Stimulated activated CD8-positive, alpha-beta memory T cell treated with anti-CD3 and anti-CD28 coated beads, Interleukin-15, amount 100 ng/mL, for 24 hours (primary cell): Measurements from ENCODE around the gene FOXK1.
"Not testable (repeated sequence)": the region's sequence is repeated elsewhere in the genome, so short reads cannot be mapped to it uniquely, and the experiment has no call there.

Experiments used
- DNase-seq: peaks from one replicate; pipeline ENCODE4 v3.0.0-alpha.2; 2020; ENCODE audit warnings: low read depth

FOXK1 gene

GRCh38 chr7:4800926-4801838 is 119.1 kb downstream of the FOXK1 start:
- no peak for DNase-seq

GRCh38 chr7:4801839-4802231 is 119.7 kb downstream of the FOXK1 start:
- DNase-seq: no peak

- not testable (repeated sequence) for DNase-seq
These were observed 120.5 kb downstream of the FOXK1 start for GRCh38 chr7:4802577-4802976.

GRCh38 chr7:4803397-4804241 is 121.5 kb downstream of the FOXK1 start:
- no peak for DNase-seq

DNA sequence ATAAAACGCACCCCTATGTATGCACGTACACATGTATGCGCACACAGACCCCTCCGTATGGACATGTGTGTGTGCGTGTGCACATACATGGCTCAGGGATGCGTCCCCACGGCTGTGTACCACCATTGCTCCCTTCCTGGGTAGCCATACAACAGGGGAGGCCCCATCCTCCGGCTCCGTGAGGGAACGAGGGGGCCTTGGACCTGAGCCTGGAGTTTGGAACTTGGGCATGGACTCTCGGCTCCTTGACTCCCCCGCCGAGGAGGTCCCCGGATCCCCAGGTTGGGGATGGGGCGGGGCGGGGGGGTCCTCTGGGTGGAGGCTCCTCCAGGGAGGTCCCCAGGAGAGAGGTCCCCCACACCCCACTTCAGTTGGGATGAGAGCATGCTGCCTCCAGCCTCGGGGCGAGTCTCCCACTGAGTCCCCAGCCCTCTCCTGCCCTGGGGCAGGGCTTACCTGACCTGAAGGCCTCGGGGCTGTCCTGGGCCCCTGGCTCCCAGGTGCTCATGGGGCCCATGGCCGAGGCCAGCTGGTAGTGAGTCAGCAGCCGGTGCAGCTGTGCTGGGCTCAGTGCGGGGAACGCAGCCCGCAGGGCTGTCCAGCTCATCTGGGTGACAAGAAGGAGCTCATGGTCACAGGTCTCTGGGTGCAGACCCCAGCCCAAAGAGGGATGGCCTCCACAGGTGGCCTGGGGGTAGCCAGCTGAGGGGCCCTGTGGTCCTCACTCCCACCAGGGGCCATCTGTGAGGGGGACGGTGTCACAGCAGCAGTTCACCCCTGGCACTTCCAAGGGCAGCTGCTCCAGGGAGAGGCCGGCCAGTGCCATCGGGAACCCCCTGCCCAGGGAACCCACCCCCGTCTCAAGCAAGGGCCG is 123.3 kb downstream of the FOXK1 start:
- no peak for DNase-seq

DNA sequence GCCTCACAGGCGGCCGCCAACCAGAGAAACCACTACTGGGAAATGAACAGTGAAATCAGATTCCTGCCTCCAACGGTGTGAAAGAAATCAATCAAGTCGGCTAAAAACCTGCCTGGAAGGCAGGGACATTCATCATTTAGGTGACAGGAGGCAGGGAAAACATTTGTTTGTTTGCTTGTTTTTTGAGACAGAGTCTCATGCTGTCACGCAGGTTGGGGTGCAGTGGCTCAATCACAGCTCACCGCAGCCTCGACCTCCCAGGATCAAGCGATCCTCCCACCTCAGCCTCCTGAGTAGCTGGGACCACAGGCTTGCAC is 123.8 kb downstream of the FOXK1 start:
- DNase-seq: no peak

DNA sequence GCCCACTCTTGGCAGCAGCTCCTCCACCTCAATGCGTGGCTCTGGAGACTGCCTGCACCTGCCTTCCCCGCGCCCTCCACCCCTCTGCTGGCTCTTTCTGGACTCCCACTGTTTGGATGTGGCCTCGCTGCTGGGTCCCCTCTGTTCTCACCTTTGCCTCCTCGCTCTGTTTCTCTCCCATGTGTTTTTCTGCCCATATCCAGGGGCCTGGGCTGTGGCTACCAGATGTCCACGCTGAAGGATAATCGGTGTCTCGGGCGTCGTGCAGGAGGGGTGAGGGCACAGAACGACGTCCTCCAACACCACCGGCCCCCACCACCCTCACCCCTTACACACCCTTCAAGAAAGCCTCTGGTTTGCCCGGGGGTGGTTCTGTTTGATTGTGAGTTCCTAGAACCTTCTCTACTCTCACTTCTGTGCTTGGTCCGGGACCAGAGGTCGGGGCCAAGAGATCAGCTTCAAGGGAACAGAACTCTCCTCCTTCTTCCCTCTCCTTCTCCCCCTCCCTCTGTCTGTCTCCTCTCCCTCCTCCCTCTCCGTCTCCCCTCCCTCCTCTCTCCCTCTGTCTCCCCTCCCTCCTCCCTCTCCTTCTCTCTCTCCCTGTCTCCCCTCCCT is 125.0 kb downstream of the FOXK1 start:
- DNase-seq: no peak

DNA sequence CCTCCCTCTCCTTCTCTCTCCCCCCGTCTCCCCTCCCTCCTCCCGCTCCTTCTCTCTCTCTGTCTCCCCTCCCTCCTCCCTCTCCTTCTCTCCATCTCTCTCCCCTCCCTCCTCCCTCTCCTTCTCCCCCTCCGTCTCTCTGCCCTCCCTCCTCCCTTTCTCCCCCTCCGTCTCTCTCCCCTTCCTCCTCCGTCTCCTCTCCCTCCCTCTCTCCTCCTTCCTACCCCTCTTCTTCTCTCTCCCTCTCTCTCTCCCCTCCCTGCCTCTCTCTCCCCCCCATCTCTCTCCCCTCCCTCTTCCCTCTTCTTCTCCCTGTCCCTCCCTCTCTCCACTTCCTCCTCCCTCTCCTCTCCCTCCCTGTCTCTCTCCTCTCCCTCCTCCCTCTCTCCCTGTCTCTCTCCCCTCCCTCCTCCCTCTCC is 125.5 kb downstream of the FOXK1 start:
- no peak for DNase-seq

- DNase-seq: no peak
These were observed 125.9 kb downstream of the FOXK1 start for GRCh38 chr7:4808026-4808425.

DNA sequence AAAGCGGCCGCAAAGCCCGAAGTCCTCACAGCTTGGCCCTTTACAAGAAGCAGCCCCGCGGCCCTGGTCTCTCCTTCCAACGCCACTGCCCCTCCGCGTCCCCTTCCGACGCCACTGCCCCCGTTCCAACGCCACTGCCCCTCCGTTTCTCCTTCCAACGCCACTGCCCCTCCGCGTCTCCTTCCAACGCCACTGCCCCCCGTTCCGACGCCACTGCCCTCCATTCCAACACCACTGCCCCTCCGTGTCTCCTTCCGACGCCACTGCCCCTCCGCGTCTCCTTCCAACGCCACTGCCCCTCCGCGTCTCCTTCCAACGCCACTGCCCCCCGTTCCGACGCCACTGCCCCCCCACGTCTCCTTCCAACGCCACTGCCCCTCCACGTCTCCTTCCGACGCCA is 126.5 kb downstream of the FOXK1 start:
- no peak for DNase-seq

DNA sequence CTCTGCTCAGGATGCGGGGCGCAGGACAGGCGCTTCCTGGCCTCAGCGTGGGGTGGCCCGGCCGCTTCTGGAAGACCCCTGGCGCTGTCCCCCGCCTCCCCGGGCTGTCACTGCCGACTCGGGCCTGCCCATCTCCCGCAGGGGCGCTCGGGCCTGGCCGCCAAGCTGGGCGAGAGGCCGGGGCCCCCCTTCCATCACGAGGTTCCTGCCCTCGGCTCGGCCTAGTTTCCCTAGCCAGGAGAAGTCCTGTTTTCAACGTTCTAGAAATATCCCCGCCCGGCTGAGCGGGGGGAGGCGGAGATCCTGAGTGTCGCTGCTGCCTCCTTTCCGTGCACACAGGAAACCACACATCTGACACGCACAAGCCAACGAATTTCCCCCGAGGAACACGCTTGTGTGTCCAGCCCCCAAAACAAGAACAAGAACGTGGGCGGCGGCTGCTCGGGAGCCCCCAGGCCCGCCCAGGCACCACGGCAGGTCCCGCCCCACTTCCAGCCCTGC is 127.0 kb downstream of the FOXK1 start:
- DNase-seq: no peak

- no peak for DNase-seq
These were observed 127.6 kb downstream of the FOXK1 start for GRCh38 chr7:4809666-4810065.

DNA sequence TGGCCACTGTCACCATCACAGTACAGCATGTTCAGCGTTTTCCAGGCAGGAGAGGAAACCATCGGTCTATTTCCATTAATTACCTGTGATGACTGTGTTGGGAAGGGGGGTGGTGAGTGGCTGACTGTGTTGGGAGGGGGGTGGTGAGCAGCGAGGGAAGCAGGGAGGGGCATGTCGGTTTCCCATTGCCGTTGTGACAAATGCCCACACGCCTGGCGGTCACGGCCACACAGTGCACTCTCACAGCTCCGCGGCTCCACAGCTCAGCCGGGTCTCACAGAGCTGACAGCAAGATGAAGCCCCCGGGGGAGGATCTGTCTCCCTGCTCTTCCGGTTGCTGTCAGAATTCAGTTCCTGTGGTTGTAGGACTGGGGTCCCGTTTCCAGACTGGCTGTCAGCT is 132.3 kb downstream of the FOXK1 start:
- no peak for DNase-seq

DNA sequence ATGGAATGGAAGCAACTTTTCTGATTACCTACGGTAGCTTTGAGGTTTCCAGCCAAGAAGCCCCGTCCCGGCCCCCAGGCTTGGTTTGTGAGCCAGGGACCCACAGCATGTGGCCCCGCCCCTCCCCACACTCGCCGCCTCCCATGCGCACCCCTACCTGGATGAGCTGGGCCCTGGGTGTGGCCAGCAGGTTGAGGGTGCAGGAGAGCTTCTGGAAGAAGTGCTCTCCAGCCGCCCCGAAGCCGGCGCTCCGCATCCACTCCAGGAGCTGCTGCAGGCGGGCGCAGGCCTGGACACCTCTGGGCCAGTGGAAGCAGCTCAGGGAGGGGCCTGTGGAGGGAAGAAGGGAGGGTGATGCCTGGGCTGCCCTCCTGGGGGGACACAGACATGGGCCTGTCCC is 133.0 kb downstream of the FOXK1 start:
- no peak for DNase-seq

DNA sequence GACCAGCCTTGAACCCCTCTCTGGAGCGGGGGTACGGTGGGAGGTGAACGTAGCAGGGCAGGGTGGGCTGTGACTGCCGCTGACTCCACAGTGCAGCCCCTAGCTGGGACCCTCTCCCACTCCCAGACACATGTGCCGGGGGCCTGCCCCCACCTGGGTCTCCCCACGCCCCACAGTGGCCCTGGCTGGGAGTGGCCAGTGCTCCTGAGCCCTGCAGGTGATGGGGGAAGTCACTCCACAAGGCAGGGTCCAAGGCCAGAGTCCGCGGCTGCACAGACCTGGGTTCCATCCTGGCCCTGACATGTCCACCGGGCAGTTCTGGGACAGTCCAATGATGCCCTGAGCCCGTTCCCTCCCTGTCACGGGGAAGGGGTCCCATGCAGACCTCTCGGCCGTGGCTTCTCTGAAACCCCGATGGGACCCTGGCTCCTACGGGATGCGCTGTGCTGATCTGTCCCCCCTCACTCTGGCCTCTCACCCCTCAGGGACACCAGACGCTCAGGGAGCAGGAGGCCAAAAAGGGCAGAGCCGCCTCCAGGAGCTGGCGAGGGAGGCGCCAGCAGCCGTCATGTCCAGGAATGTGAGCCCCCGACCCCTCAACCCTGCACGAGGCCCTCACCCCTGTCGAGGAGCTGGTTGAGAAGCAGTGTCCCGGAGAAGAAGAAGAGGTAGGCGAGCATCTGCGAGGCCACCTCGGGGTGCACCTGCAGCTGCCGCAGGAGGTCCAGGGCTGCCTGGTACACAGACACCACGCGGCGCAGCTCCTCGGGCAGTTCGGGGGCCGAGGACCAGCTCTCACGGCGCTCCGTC is 133.7 kb downstream of the FOXK1 start:
- DNase-seq: no peak

DNA sequence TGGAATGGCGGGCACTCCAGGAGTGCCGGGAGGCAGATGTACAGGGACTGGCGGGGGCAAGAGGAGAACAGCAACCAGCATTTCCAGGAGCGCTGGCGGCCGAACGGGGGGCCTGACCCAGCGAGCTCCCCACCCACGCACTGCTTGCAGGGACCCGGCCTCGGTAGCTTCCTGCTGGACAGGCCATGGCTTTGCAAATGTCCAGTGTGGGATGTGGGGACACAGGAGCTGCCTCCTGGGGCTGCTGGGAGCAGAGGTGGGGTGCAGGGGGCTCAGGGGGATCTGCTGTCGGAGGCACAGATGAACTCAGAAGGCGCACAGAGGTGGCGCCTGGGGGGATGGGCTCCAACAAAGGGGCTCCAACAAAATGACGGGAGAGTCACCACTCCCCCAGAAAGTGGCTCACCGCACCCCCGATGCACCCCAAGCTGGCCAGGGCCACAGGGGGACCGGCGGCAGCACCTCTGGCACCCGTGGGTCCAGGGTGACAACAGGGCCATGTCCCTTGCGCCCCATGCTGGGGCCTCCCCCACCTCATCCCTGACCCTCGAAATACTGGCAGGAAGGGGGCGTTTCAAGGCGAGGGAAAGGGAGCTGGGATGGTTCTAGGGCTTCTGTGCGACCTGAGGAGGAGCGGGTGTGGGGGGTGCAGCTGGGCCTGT is 134.5 kb downstream of the FOXK1 start:
- DNase-seq: no peak

- no peak for DNase-seq
These were observed 135.2 kb downstream of the FOXK1 start for GRCh38 chr7:4817178-4817901.

DNA sequence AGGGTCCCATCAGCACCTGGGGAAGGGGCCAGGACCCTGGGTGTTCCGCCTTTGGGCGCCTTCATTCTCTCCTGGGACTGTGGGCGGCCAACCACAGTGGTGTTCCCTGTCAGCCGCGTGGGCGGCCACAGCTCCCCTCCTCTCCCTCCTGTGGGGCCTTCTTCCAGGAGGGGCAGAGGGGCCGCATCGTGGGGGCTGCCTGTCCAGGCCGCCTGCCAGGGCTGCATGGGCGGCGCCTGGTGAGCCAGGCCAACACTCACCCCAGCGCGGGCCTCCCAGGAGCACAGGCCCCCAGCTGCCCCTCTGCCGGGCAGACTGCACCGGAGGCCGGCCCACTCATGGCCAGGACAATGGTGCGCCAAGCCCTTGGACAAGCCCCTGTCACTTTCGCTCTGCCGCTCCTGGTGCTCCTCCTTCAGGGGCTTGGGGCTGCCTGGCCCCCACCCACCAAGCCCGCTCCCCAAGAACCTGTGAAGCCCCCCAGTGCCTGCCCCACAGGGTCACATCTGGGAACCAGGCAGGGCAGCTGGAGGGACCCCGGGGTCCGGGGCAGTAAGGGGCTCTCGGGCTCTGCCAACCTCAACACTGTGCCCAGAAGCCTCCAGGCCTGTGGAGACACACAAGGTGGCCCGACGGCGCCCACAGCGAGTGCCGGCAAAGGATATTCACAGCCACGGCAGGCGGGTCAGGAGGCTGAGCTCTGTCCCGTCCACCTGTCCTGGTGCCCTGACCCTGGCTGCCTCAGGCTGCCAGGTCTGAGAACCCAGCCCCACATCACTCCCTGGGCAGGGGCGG is 136.1 kb downstream of the FOXK1 start:
- no peak for DNase-seq
